ENCODE measurements around the gene PRKCE.
A peak's percentile ranks its signal among the peaks of the same experiment; 100 is the strongest.

Gene PRKCE

GRCh38 chr2:45929674-45930395 lies 278.4 kb downstream of the PRKCE start:
- no peak for DNase-seq (ENCODE audit: low read depth in 2 of 2)
- H3K4me3 ChIP-seq (replicated peaks in 1 of 2; ENCODE audit: low read depth in 2 of 2, low read length in 2 of 2), result no peak overlapping the region
- TF ChIP-seq CTCF (IDR thresholded peaks at IDR 0.05; ENCODE audit: low read depth, low read length), result no peak

DNA sequence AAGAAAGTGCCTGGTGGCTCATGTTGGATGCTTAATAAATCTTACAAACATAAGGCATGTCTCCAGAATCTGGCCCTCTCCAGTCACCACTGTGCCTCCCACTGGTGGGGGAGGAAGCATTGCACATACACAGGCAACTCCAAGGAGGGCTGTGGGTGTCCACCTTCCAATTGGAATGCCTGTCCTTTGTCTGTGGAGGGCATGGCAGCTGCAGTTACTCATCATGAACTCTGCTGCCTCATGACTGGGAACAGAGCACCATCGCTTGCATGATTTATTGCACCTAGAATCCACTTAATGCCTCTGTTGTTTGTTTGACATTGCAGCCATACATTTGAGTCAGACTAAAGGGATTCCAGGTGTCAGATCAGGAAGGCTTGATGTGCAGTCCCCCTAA lies 278.9 kb downstream of the PRKCE start:
- DNase-seq (ENCODE audit: low read depth in 2 of 2), result peak; percentile 44 to 65
- H3K4me3 ChIP-seq (replicated peaks in 1 of 2; ENCODE audit: low read depth in 2 of 2, low read length in 2 of 2), result no peak overlapping the region
- no peak for TF ChIP-seq CTCF (IDR thresholded peaks at IDR 0.05; ENCODE audit: low read depth, low read length)

GRCh38 chr2:45932278-45932975 lies 281.0 kb downstream of the PRKCE start:
- TF ChIP-seq CTCF (IDR thresholded peaks at IDR 0.05; ENCODE audit: low read depth, low read length), result no peak
- no peak overlapping the region for H3K4me3 ChIP-seq (replicated peaks in 1 of 2; ENCODE audit: low read depth in 2 of 2, low read length in 2 of 2)
- peak; percentile 47 to 84 for DNase-seq (ENCODE audit: low read depth in 2 of 2)

DNA sequence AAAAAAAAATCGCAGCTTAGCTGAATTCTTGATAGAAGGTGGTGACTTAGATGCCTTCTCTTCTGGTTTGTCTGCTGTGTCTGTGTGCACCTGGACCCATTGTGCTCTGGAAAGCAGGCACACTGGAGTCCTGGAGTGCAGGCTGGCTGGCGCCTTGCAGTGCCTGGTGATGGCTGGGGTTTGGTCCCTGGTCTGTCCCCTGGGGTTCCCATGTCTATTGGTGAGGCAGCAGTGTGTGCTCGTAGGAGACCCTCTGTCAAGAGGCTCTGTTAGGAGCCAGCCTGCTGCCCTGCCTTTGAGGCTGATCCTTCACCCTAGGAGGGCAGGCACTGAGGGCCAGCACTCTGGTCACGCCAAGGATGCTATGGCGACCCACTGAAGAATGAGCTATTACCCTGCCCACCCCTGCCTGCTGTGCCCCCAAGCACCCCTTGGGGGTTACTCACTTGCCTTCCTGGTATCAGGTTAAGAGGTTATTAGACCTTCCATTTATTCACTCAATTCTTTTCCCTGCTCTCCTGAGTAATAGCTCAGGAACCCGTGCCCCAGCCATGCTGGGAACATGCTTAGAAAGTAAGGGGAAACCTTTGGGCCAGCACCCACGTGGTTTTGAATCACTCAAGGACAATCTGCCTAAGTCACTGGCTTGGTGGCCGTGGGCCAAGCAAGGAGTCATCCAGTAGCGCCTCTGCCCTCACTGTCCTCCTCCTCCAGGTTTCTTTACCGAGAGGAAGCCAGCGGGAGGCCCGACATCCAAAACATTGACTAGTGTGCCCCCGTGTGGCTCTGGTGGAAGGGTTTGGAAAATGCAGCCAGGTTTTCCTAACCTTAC lies 284.5 kb downstream of the PRKCE start:
- DNase-seq (ENCODE audit: low read depth in 2 of 2), result peak; percentile 97 to 100
- TF ChIP-seq CTCF (IDR thresholded peaks at IDR 0.05; ENCODE audit: low read depth, low read length), result peak; percentile 72
- no peak overlapping the region for H3K4me3 ChIP-seq (replicated peaks in 1 of 2; ENCODE audit: low read depth in 2 of 2, low read length in 2 of 2)

DNA sequence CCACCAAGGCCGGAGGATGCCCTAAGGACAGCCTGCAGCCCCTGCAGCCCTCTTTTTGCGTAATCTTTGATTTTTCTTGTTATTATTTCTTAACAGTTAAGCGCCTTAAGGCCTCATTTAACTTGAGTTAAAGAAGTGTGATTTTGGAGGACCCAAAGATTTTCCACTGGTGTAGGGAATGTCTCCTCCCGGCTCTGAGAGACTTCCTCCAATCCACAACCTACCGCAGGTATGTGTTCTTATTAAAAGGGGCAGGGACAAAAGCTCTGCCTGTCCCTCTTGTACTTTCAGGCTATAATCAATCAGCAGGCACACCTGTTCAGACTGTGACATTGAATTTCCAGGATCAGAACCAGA lies 285.1 kb downstream of the PRKCE start:
- DNase-seq (ENCODE audit: low read depth in 2 of 2), result no peak
- TF ChIP-seq CTCF (IDR thresholded peaks at IDR 0.05; ENCODE audit: low read depth, low read length), result no peak
- H3K4me3 ChIP-seq (replicated peaks in 1 of 2; ENCODE audit: low read depth in 2 of 2, low read length in 2 of 2), result no peak overlapping the region

GRCh38 chr2:45937990-45938389 lies 286.5 kb downstream of the PRKCE start:
- TF ChIP-seq CTCF (IDR thresholded peaks at IDR 0.05; ENCODE audit: low read depth, low read length), result no peak
- no peak for DNase-seq (ENCODE audit: low read depth in 2 of 2)
- H3K4me3 ChIP-seq (replicated peaks in 1 of 2; ENCODE audit: low read depth in 2 of 2, low read length in 2 of 2), result no peak overlapping the region
